ENCODE data around the gene LRRC15.

The LRRC15 gene

GRCh38 chr3:194314388-194315068 lies 55.0 kb downstream of the LRRC15 start:
- DNase-seq = no peak

- no peak for DNase-seq
Observed at GRCh38 chr3:194313560-194314387, 55.8 kb downstream of the LRRC15 start.

- no peak for DNase-seq
Observed at GRCh38 chr3:194312743-194313281, 56.7 kb downstream of the LRRC15 start.

GRCh38 chr3:194312186-194312742 lies 57.3 kb downstream of the LRRC15 start:
- no peak for DNase-seq

- no peak for DNase-seq
Observed at GRCh38 chr3:194311000-194311399, 58.5 kb downstream of the LRRC15 start.

- no peak for DNase-seq
Observed at GRCh38 chr3:194310060-194310835, 59.3 kb downstream of the LRRC15 start.

- DNase-seq = no peak
Observed at GRCh38 chr3:194308601-194309449, 60.7 kb downstream of the LRRC15 start.

GRCh38 chr3:194307849-194308248 lies 61.7 kb downstream of the LRRC15 start:
- DNase-seq = no peak

- peak; percentile 42 for DNase-seq
Observed at GRCh38 chr3:194306771-194307640, 62.5 kb downstream of the LRRC15 start.

GRCh38 chr3:194306109-194306686 lies 63.3 kb downstream of the LRRC15 start:
- DNase-seq = peak; percentile 50

- no peak for DNase-seq
Observed at GRCh38 chr3:194305356-194306108, 64.0 kb downstream of the LRRC15 start.

Measured in stimulated activated CD4-positive, alpha-beta T cell treated with anti-CD3 and anti-CD28 coated beads, Interleukin-15, amount 100 ng/mL, for 24 hours (primary cell).